SU-DHL-6 (cell line): Measurements from ENCODE around the gene ACAA2.

ENCODE experiments used
- CTCF ChIP-seq: fragments of 200-600 bp; sonication (generic); IDR thresholded peaks from one replicate; pipeline ENCODE4 v1.5.1; 2017; ENCODE audit warnings: antibody characterized with exemption, mild to moderate bottlenecking, low read length, moderate library complexity; ENCODE audit not compliant: insufficient read depth, poor library complexity, severe bottlenecking
- EZH2phosphoT487 ChIP-seq: fragments of 200-600 bp; sonication (generic), shearing (Covaris generic); conservative IDR thresholded peaks from 2 replicates; pipeline ENCODE4 v1.6.1; 2018; ENCODE audit warnings: mild to moderate bottlenecking, antibody characterized with exemption, low read length, moderate library complexity, mixed read lengths

DNA sequence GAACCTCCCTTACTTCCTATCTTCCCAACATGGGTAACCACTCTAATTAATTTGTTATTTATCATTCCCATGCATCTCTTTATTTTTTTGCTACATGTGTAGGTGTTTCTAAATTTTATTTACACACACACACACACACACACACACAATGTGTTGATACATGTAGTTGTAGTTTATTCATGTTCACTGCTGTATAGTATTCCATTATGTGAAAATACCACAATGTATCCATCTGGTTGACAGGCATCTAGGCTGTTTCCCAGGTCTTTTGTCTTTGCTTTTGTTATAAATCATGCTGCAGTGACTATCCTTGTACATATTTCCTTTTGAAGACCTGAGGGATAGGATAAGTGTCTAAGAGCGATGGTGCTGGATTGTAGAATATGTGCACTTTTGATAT is 59.7 kb downstream of the ACAA2 start:
- TF ChIP-seq CTCF (no peak), EZH2phosphoT487 (no peak)
